ENCODE data around the gene POTEH.
"Not testable (repeated sequence)": the region's sequence is repeated elsewhere in the genome, so short reads cannot be mapped to it uniquely, and the experiment has no call there.

Gene POTEH

GRCh38 chr22:15738157-15738908 lies 48.5 kb downstream of the POTEH start:
- FAIRE-seq: not testable (repeated sequence)

- not testable (repeated sequence) for FAIRE-seq
These were observed 49.1 kb downstream of the POTEH start for GRCh38 chr22:15738909-15739391.

GRCh38 chr22:15747636-15748323 lies 58.0 kb downstream of the POTEH start:
- not testable (repeated sequence) for FAIRE-seq

- FAIRE-seq: not testable (repeated sequence)
These were observed 59.5 kb downstream of the POTEH start for GRCh38 chr22:15749181-15749970.

GRCh38 chr22:15759443-15760097 lies 69.7 kb downstream of the POTEH start:
- FAIRE-seq: not testable (repeated sequence)

- FAIRE-seq: not testable (repeated sequence)
These were observed 70.7 kb downstream of the POTEH start for GRCh38 chr22:15760388-15761150.

- not testable (repeated sequence) for FAIRE-seq
These were observed 71.4 kb downstream of the POTEH start for GRCh38 chr22:15761151-15761777.

GRCh38 chr22:15763559-15763958 lies 73.7 kb downstream of the POTEH start:
- not testable (repeated sequence) for FAIRE-seq
